DND-41 (cell line): ENCODE data around the gene INHBA.

Experiments used
- ATAC-seq: fragments of 200-7000 bp; cut with Tn5 transposase; 3 replicates; pipeline ENCODE4 v1.9.1; 2021; ENCODE audit warnings: low read depth; ENCODE audit not compliant: insufficient read depth
- DNase-seq: peaks from one replicate; pipeline ENCODE4 v3.0.0-alpha.2; 2020
- H2AFZ ChIP-seq: 2 replicates; pipeline ENCODE4 v1.6.0; 2012; ENCODE audit warnings: low read depth, low read length
- H3K27ac ChIP-seq: 2 replicates; pipeline ENCODE4 v1.5.1; 2012; ENCODE audit warnings: low read length, inconsistent platforms
- H3K27me3 ChIP-seq: fragments of 200-600 bp; sonication (generic); 2 replicates; pipeline ENCODE4 v1.6.0; 2012; ENCODE audit warnings: low read length, mild to moderate bottlenecking, inconsistent platforms; ENCODE audit not compliant: insufficient read depth, poor library complexity
- H3K36me3 ChIP-seq: 2 replicates; pipeline ENCODE4 v1.5.1; 2012; ENCODE audit warnings: low read length, inconsistent platforms; ENCODE audit not compliant: insufficient read depth
- H3K4me1 ChIP-seq: 2 replicates; pipeline ENCODE4 v1.5.1; 2012; ENCODE audit warnings: mild to moderate bottlenecking, low read length; ENCODE audit not compliant: insufficient read depth
- H3K4me2 ChIP-seq: 2 replicates; pipeline ENCODE4 v1.6.0; 2012; ENCODE audit warnings: mild to moderate bottlenecking, moderate library complexity, low read length, inconsistent platforms; ENCODE audit not compliant: insufficient read depth
- H3K4me3 ChIP-seq, 2 experiments: fragments of 200-600 bp in 1 of 2; shearing (Covaris generic) in 1 of 2; 2 replicates each; pipeline ENCODE4 v1.5.1; 2012 to 2016; ENCODE audit warnings: inconsistent platforms in 2 of 2, low read length in 2 of 2, mild to moderate bottlenecking in 2 of 2, low read depth in 1 of 2, moderate library complexity in 1 of 2
- H3K79me2 ChIP-seq: 2 replicates; pipeline ENCODE4 v1.6.0; 2012; ENCODE audit warnings: low read length, inconsistent platforms; ENCODE audit not compliant: insufficient read depth
- H3K9ac ChIP-seq: 2 replicates; pipeline ENCODE4 v1.6.0; 2012; ENCODE audit warnings: low read depth, mild to moderate bottlenecking, inconsistent platforms, low read length, moderate library complexity
- H3K9me3 ChIP-seq: 2 replicates; pipeline ENCODE4 v1.5.1; 2012; ENCODE audit warnings: low read length, moderate library complexity, mild to moderate bottlenecking, inconsistent platforms; ENCODE audit not compliant: insufficient read depth, severe bottlenecking
- H4K20me1 ChIP-seq: 2 replicates; pipeline ENCODE4 v1.6.0; 2012; ENCODE audit warnings: low read length; ENCODE audit not compliant: insufficient read depth
- EZH2 ChIP-seq: IDR thresholded peaks from 3 replicates; pipeline ENCODE4 v1.6.1; 2012; ENCODE audit warnings: borderline replicate concordance, low read depth, mild to moderate bottlenecking, moderate library complexity, low read length, inconsistent platforms; ENCODE audit not compliant: severe bottlenecking
- TF ChIP-seq, protein P1 (sequence below): IDR thresholded peaks from 2 replicates; pipeline ENCODE4 v1.5.1; 2012; ENCODE audit warnings: borderline replicate concordance, low read length, moderate library complexity, mild to moderate bottlenecking; ENCODE audit not compliant: poor library complexity, severe bottlenecking; ENCODE audit errors: extremely low read depth

INHBA gene

DNA sequence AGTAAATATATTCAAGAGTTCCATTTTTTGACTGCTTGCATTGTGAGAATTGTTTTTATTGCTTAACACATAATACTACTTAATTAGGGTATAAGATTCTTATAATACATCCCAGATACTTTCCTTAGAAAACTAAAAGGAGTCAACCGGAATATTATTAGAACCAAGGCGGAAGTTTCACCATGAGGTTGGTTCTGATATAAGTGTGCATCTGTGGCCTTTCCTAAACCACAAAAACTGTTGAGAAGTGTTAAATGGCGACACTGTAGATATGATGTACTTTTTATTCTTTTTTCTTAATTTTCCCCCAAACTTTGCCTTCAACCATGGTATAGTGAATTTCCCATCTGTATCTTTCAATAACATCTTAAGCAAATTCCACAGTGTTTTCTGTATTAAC lies 32.3 kb upstream of the INHBA start:
- DNase-seq (no peak), ATAC-seq (no peak)
- H3K36me3 ChIP-seq: no peaks in the 10 kb centered on the region
- H3K9me3 ChIP-seq: no peaks in the 10 kb centered on the region
- H3K4me3 ChIP-seq: no peak overlapping the region
- H2AFZ ChIP-seq: no peak overlapping the region
- H4K20me1 ChIP-seq: no peaks in the 10 kb centered on the region
- no peak overlapping the region for H3K27ac ChIP-seq
- H3K4me1 ChIP-seq: no peaks in the 10 kb centered on the region
- H3K4me2 ChIP-seq: no peak overlapping the region
- TF ChIP-seq EZH2: no peak
- TF ChIP-seq, protein P1, sequence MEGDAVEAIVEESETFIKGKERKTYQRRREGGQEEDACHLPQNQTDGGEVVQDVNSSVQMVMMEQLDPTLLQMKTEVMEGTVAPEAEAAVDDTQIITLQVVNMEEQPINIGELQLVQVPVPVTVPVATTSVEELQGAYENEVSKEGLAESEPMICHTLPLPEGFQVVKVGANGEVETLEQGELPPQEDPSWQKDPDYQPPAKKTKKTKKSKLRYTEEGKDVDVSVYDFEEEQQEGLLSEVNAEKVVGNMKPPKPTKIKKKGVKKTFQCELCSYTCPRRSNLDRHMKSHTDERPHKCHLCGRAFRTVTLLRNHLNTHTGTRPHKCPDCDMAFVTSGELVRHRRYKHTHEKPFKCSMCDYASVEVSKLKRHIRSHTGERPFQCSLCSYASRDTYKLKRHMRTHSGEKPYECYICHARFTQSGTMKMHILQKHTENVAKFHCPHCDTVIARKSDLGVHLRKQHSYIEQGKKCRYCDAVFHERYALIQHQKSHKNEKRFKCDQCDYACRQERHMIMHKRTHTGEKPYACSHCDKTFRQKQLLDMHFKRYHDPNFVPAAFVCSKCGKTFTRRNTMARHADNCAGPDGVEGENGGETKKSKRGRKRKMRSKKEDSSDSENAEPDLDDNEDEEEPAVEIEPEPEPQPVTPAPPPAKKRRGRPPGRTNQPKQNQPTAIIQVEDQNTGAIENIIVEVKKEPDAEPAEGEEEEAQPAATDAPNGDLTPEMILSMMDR: no peak
- no peaks in the 10 kb centered on the region for H3K79me2 ChIP-seq
- no peak overlapping the region for H3K9ac ChIP-seq
- H3K27me3 ChIP-seq: no peaks in the 10 kb centered on the region

DNA sequence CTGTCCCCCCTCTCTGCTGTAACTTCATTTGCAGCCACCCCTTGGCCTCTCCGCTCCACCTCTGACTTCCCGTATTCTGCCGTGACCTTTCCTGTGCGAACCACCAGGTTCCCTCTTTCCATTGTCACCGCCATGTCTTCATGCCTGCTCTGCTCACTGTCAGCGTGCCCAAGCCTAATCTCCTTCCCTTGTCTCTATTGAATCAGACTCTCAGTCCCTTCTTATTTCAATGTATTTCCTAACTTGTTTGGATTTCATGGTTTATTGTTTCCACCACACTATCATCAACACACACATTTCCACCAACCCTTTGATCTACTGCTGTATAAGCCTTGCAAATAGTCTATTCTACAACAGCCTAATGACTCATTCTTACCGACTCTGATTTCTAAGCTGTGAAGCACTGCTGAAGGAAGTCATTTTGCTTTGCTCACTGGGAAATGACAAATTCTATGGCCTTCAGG lies 30.0 kb upstream of the INHBA start:
- H3K4me3 ChIP-seq: no peak overlapping the region
- no peaks in the 10 kb centered on the region for H4K20me1 ChIP-seq
- ATAC-seq (no peak), DNase-seq (no peak)
- no peak overlapping the region for H3K9ac ChIP-seq
- no peak overlapping the region for H3K27ac ChIP-seq
- no peak overlapping the region for H2AFZ ChIP-seq
- no peaks in the 10 kb centered on the region for H3K9me3 ChIP-seq
- no peak for TF ChIP-seq EZH2
- TF ChIP-seq, protein P1: no peak
- no peak overlapping the region for H3K4me2 ChIP-seq
- H3K4me1 ChIP-seq: no peaks in the 10 kb centered on the region
- no peaks in the 10 kb centered on the region for H3K79me2 ChIP-seq
- H3K36me3 ChIP-seq: no peaks in the 10 kb centered on the region
- no peaks in the 10 kb centered on the region for H3K27me3 ChIP-seq

DNA sequence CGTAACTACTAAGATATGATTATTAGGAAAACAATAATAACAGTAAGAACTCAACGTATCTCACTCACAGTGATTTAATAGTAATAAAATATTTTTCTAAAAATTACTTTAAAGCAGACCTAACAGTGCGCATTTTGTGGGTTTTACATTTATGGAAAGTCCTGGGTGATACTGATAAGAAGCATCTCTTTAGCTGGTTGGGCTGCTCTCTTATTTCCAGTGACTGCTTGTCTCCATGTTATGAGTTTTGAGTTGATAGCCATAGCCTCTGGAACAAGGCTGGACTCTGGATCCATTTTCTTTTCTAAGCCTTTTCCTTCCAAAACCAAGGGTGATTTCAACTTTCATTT lies 29.5 kb upstream of the INHBA start:
- no peak for ATAC-seq
- no peak overlapping the region for H3K9ac ChIP-seq
- H3K4me2 ChIP-seq: no peak overlapping the region

More for the DNA sequence above, 29.5 kb upstream of the INHBA start:
- Histone ChIP-seq H2AFZ (no peak overlapping the region), H3K4me1 (no peaks in the 10 kb centered on the region), H3K9me3 (no peaks in the 10 kb centered on the region), H3K79me2 (no peaks in the 10 kb centered on the region), H3K27ac (no peak overlapping the region), H3K27me3 (no peaks in the 10 kb centered on the region), H4K20me1 (no peaks in the 10 kb centered on the region), H3K36me3 (no peaks in the 10 kb centered on the region), H3K4me3 (no peak overlapping the region)
- TF ChIP-seq, protein P1: no peak
- no peak for TF ChIP-seq EZH2
- no peak for DNase-seq
